Ramos (cell line): ENCODE results near the gene ARL9.
"Not testable (repeated sequence)": the region's sequence is repeated elsewhere in the genome, so short reads cannot be mapped to it uniquely, and the experiment has no call there.

Experiments used
- in situ Hi-C: fragments of 300-500 bp; cut with MboI; formaldehyde crosslinking; loops from one replicate; pipeline ENCODE4 v1.14.3; 2022; ENCODE audit warnings: low sequenced_read_pairs; ENCODE audit not compliant: unreplicated experiment

Gene ARL9

GRCh38 chr4:56505269-56506130 lies at the start of gene ARL9:
ARL9 (plus strand) TSS chr4:56505791; CDS start chr4:56505863, 72 bp downstream.
- in situ Hi-C loops, result no loop called here

GRCh38 chr4:56460085-56460484 lies 45.5 kb upstream of the ARL9 start:
- in situ Hi-C loops, result no loop called here

GRCh38 chr4:56462157-56462556 lies 43.4 kb upstream of the ARL9 start:
- in situ Hi-C loops, result no loop called here

- in situ Hi-C loops, result no loop called here
Observed at GRCh38 chr4:56463711-56464110, 41.9 kb upstream of the ARL9 start.

GRCh38 chr4:56464581-56464980 lies 41.0 kb upstream of the ARL9 start:
- in situ Hi-C loops, result no loop called here

GRCh38 chr4:56465599-56466295 lies 39.8 kb upstream of the ARL9 start:
- in situ Hi-C loops, result no loop called here

- in situ Hi-C loops, result not testable (repeated sequence)
Observed at GRCh38 chr4:56466296-56466761, 39.3 kb upstream of the ARL9 start.

- in situ Hi-C loops, result no loop called here
Observed at GRCh38 chr4:56466910-56467283, 38.7 kb upstream of the ARL9 start.

GRCh38 chr4:56467284-56468096 lies 38.1 kb upstream of the ARL9 start, which contains the start of gene SRP72:
SRP72 (plus strand) TSS chr4:56467617; CDS start chr4:56467636, 19 bp downstream.
- in situ Hi-C loops, result no loop called here

GRCh38 chr4:56468097-56468422 lies 37.5 kb upstream of the ARL9 start:
- in situ Hi-C loops, result no loop called here

- in situ Hi-C loops, result no loop called here
Observed at GRCh38 chr4:56469489-56470210, 35.9 kb upstream of the ARL9 start.

- in situ Hi-C loops, result no loop called here
Observed at GRCh38 chr4:56475917-56476316, 29.7 kb upstream of the ARL9 start.

GRCh38 chr4:56477192-56477702 lies 28.3 kb upstream of the ARL9 start:
- in situ Hi-C loops, result no loop called here

- in situ Hi-C loops, result no loop called here
Observed at GRCh38 chr4:56480691-56481090, 24.9 kb upstream of the ARL9 start.

GRCh38 chr4:56496241-56496640 lies 9.3 kb upstream of the ARL9 start:
- in situ Hi-C loops, result no loop called here

- in situ Hi-C loops, result no loop called here
Observed at GRCh38 chr4:56511098-56511497, 5.5 kb downstream of the ARL9 start.

GRCh38 chr4:56512166-56512565 lies 6.6 kb downstream of the ARL9 start:
- in situ Hi-C loops, result no loop called here

GRCh38 chr4:56513517-56513916 lies 7.9 kb downstream of the ARL9 start:
- in situ Hi-C loops, result no loop called here

GRCh38 chr4:56530269-56531148 lies 24.9 kb downstream of the ARL9 start:
- in situ Hi-C loops, result no loop called here
